Kidney epithelial cell (primary cell): Measurements from ENCODE around the gene PDIA5. TPM values are rescaled to one million over a fixed set of nuclear protein-coding genes. Genes with fewer than 3 reads are reported as not detected.

Source experiments
- DNase-seq: peaks from one replicate; pipeline ENCODE4 v3.0.0-alpha.2; 2010; ENCODE audit warnings: low read depth
- H3K27me3 ChIP-seq: 2 replicates; pipeline ENCODE4 v1.6.0; 2011; ENCODE audit warnings: low read length; ENCODE audit not compliant: control insufficient read depth, insufficient read depth
- H3K36me3 ChIP-seq: 2 replicates; pipeline ENCODE4 v1.5.1; 2011; ENCODE audit warnings: low read length; ENCODE audit not compliant: control insufficient read depth, insufficient read depth
- H3K4me3 ChIP-seq: 2 replicates; pipeline ENCODE4 v1.5.1; 2011; ENCODE audit warnings: low read depth, mild to moderate bottlenecking, control low read depth, low read length
- total RNA-seq: library from RNA; depleted of rRNA; stranded (reverse); fragments of >200 nt; gene quantifications from 2 replicates; pipeline ENCODE4 v1.2.3, GENCODE V29; 2015
- TF ChIP-seq, protein P1 (sequence below): IDR thresholded peaks from 2 replicates; pipeline ENCODE4 v1.5.1; 2011; ENCODE audit warnings: mild to moderate bottlenecking, moderate library complexity, low read length, control low read depth, inconsistent platforms; ENCODE audit not compliant: insufficient read depth, poor library complexity, severe bottlenecking

The PDIA5 gene
- total RNA-seq, 1 donor from 2014 or later = 18.8 TPM

DNA sequence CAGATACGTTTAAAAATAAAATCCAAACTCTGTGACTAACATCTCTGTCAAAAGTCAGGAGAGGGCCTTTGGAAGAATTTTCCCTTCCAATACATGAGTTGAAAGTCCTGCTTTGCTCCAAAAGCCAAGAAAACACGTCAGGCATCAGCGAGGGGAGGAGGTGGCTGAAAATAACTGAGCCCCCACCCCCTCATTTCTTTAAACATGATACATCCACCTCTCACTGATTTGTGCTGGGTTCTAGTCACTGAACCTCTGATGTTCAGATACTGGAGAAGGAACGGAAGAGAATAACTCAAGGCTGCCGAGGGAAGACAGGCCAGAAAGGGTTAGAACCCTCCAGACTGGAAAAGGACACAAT is 29.8 kb upstream of the PDIA5 start:
- no peaks in the 10 kb centered on the region for H3K36me3 ChIP-seq
- peaks cover 14% of the 10 kb centered on the region for H3K27me3 ChIP-seq
- TF ChIP-seq, protein P1, sequence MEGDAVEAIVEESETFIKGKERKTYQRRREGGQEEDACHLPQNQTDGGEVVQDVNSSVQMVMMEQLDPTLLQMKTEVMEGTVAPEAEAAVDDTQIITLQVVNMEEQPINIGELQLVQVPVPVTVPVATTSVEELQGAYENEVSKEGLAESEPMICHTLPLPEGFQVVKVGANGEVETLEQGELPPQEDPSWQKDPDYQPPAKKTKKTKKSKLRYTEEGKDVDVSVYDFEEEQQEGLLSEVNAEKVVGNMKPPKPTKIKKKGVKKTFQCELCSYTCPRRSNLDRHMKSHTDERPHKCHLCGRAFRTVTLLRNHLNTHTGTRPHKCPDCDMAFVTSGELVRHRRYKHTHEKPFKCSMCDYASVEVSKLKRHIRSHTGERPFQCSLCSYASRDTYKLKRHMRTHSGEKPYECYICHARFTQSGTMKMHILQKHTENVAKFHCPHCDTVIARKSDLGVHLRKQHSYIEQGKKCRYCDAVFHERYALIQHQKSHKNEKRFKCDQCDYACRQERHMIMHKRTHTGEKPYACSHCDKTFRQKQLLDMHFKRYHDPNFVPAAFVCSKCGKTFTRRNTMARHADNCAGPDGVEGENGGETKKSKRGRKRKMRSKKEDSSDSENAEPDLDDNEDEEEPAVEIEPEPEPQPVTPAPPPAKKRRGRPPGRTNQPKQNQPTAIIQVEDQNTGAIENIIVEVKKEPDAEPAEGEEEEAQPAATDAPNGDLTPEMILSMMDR = no peak
- H3K4me3 ChIP-seq = no peak overlapping the region
- no peak for DNase-seq

DNA sequence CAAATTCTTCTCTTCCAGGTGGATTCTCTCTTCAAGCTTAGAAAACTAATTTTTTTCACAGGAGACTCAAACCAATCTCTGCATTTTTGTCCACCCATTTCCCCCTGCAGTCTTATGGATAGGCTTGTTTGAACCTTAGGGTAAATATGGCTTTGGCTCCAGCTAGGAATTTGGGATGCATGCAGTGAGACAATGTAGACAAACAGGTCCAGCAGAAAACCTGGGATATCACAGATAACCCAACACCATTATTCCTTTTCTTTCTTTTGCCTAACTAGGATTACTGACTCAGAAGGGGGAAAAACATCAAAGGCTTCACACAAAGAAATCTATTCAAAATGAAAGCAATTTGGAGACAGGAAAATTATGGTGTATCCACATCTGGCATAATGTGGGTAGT is 28.1 kb upstream of the PDIA5 start:
- TF ChIP-seq, protein P1 = no peak
- Histone ChIP-seq H3K27me3 (peaks cover 17% of the 10 kb centered on the region), H3K36me3 (no peaks in the 10 kb centered on the region), H3K4me3 (no peak overlapping the region)
- no peak for DNase-seq

DNA sequence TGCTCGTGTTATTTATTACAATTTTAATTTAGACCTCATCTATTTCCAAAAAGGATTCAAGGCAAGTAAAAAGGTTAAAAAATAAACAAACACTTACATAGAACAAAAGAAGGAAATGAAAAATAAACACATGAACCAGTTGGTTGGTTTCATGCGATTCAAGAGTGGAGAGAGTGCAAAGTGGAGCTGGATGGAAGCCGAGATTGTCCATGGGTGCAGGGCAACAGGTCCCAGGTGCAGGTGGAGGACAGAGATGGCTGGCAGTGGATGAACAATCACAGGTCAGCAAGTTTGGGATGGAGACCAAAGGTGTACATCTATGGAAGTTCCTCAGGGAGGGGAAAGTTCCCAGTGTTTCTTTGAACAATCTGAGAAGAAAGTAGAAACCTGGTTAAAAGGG is 27.6 kb upstream of the PDIA5 start:
- H3K27me3 ChIP-seq = peaks cover 17% of the 10 kb centered on the region
- no peak for DNase-seq
- no peaks in the 10 kb centered on the region for H3K36me3 ChIP-seq
- TF ChIP-seq, protein P1 = no peak
- H3K4me3 ChIP-seq = no peak overlapping the region

DNA sequence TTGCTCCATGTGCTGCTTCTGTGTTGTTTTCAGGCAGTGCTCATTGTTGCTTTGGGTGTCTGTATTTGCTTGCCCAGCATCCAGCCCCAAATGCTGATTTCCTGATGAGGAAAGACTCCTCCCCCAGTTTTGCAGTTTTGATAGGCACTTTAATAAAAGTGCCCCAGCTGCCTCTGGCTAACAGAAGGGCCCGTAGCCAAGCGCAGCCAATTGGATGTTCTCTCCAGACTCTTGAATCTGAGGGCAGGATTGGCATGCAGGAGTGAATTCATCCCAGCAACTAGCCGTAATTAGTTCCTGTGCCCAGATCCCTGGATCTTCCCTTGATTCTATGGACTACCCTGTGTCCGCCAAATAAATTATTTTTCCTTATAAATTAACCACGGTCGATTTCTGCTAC is 24.4 kb upstream of the PDIA5 start:
- TF ChIP-seq, protein P1 = no peak
- DNase-seq = no peak
- peaks cover 13% of the 10 kb centered on the region for H3K27me3 ChIP-seq
- H3K36me3 ChIP-seq = no peaks in the 10 kb centered on the region
- no peak overlapping the region for H3K4me3 ChIP-seq

DNA sequence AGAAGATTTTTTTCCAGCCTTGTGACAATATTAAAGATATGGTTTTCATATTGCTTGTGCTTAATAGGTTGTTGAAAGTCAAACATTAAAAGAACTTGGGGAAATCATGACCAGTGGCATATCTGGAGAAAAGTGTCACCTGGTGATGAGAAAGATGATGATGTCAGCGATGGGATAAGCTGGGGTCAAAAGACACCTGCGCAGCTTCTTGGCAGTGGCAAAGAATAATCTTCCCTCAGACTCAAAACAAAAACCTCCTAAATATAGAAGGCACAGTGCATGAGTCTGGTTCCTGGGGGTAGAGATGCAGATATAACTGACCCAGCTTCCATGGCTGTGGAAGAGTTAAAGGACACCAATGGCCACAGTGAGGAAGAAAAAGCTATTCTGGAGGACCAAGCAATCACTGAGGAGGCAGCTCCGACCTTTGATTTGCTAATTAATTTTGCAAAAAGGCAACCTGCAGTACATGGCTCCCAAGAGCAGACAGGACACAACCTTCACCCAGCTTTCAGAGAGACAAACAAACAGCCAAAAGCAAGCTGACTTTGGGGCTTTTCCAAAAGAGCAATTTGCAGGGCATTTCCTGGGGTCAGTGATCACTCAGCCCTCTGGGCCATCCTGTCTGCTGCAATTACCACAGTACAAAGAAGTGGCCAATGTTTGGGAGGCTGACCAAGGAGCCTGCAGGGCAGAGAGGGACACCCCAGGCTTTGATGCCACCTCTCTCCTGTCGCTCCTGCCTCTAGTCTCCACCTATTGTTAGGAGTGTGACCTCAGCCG is 21.7 kb upstream of the PDIA5 start:
- TF ChIP-seq, protein P1 = no peak
- Histone ChIP-seq H3K27me3 (peaks cover 6% of the 10 kb centered on the region), H3K36me3 (no peaks in the 10 kb centered on the region), H3K4me3 (no peak overlapping the region)
- DNase-seq = no peak
